Astrocyte of the cerebellum (primary cell): ENCODE data around the gene UCK1.

ENCODE experiments used
- DNase-seq: peaks from one replicate; pipeline ENCODE4 v3.0.0-alpha.2; 2011; ENCODE audit warnings: low read depth
- H3K4me3 ChIP-seq: 2 replicates; pipeline ENCODE4 v1.5.1; 2011; ENCODE audit warnings: mild to moderate bottlenecking, low read depth, low read length, moderate library complexity
- CTCF ChIP-seq: IDR thresholded peaks from 2 replicates; pipeline ENCODE4 v1.5.1; 2012; ENCODE audit warnings: low read length, low read depth, moderate library complexity, mild to moderate bottlenecking; ENCODE audit errors: missing control alignments
- in situ Hi-C: cut with HindIII; loops from 2 replicates; pipeline ENCODE4 v1.10.0; 2017; ENCODE audit warnings: low sequenced_read_pairs

The UCK1 gene

GRCh38 chr9:131522257-131523085, 8.6 kb downstream of the UCK1 start:
- H3K4me3 ChIP-seq = no peak overlapping the region
- in situ Hi-C loops = no loop called here
- DNase-seq = no peak
- TF ChIP-seq CTCF = no peak

- no peak overlapping the region for H3K4me3 ChIP-seq
- DNase-seq = no peak
- in situ Hi-C loops = no loop called here
- no peak for TF ChIP-seq CTCF
Measured at GRCh38 chr9:131521822-131522221, 9.2 kb downstream of the UCK1 start.

GRCh38 chr9:131521203-131521602, 9.9 kb downstream of the UCK1 start:
- DNase-seq = no peak
- no peak overlapping the region for H3K4me3 ChIP-seq
- in situ Hi-C loops = no loop called here
- no peak for TF ChIP-seq CTCF

GRCh38 chr9:131520503-131520902, 10.6 kb downstream of the UCK1 start:
- no peak for DNase-seq

GRCh38 chr9:131518553-131518952, 12.5 kb downstream of the UCK1 start:
- TF ChIP-seq CTCF = no peak
- in situ Hi-C loops = no loop called here
- H3K4me3 ChIP-seq = no peak overlapping the region
- no peak for DNase-seq

More at GRCh38 chr9:131520503-131520902, 10.6 kb downstream of the UCK1 start:
- no peak overlapping the region for H3K4me3 ChIP-seq
- TF ChIP-seq CTCF = no peak
- in situ Hi-C loops = no loop called here

GRCh38 chr9:131517761-131518190, 13.3 kb downstream of the UCK1 start:
- in situ Hi-C loops = no loop called here
- no peak for DNase-seq
- no peak overlapping the region for H3K4me3 ChIP-seq
- no peak for TF ChIP-seq CTCF
